GDM1 (cell line): ENCODE measurements around the gene GNG7.
A peak's percentile ranks its signal among the peaks of the same experiment; 100 is the strongest.

Experiments used
- DNase-seq: peaks from one replicate; lab custom pipeline; 2025; lab: John Stamatoyannopoulos, UW

The GNG7 gene

GRCh38 chr19:2702170-2703076 lies at the start of gene GNG7:
GNG7 (minus strand) TSS chr19:2702694; CDS start chr19:2520688, 182,006 bp downstream.
- peak; percentile 91 for DNase-seq

GRCh38 chr19:2751438-2751830 lies 48.9 kb upstream of the GNG7 start:
- no peak for DNase-seq

GRCh38 chr19:2750808-2751437 lies 48.4 kb upstream of the GNG7 start:
- no peak for DNase-seq

- DNase-seq = no peak
Observed at GRCh38 chr19:2747349-2747748, 44.9 kb upstream of the GNG7 start.

GRCh38 chr19:2744113-2744512 lies 41.6 kb upstream of the GNG7 start:
- DNase-seq = no peak

GRCh38 chr19:2743099-2743498 lies 40.6 kb upstream of the GNG7 start:
- no peak for DNase-seq

GRCh38 chr19:2740314-2740656 lies 37.8 kb upstream of the GNG7 start:
- no peak for DNase-seq

GRCh38 chr19:2739602-2740313 lies 37.3 kb upstream of the GNG7 start, which contains the start of gene SLC39A3:
SLC39A3 (minus strand) TSS chr19:2740017; CDS start chr19:2737257, 2,760 bp downstream.
- DNase-seq = peak; percentile 97

- no peak for DNase-seq
Observed at GRCh38 chr19:2736550-2737190, 34.2 kb upstream of the GNG7 start.

- no peak for DNase-seq
Observed at GRCh38 chr19:2735374-2735773, 32.9 kb upstream of the GNG7 start.

- DNase-seq = no peak
Observed at GRCh38 chr19:2734589-2735288, 32.2 kb upstream of the GNG7 start.

- DNase-seq = no peak
Observed at GRCh38 chr19:2733930-2734588, 31.6 kb upstream of the GNG7 start.

- DNase-seq = no peak
Observed at GRCh38 chr19:2732883-2733282, 30.4 kb upstream of the GNG7 start.

- DNase-seq = no peak
Observed at GRCh38 chr19:2732157-2732725, 29.7 kb upstream of the GNG7 start.

- no peak for DNase-seq
Observed at GRCh38 chr19:2731181-2731995, 28.9 kb upstream of the GNG7 start.

GRCh38 chr19:2729943-2730818 lies 27.7 kb upstream of the GNG7 start:
- no peak for DNase-seq

GRCh38 chr19:2728783-2729387 lies 26.4 kb upstream of the GNG7 start:
- no peak for DNase-seq

- no peak for DNase-seq
Observed at GRCh38 chr19:2727640-2727944, 25.1 kb upstream of the GNG7 start.
